Right cardiac atrium (tissue), 5 donors: ENCODE data around the gene LTV1. TPM values are rescaled to one million over a fixed set of nuclear protein-coding genes. Genes with fewer than 3 reads are reported as not detected.
"Not testable (repeated sequence)": the region's sequence is repeated elsewhere in the genome, so short reads cannot be mapped to it uniquely, and the experiment has no call there.

Experiments
- ATAC-seq, 2 donors: fragments of 200-7000 bp; cut with Tn5 transposase; one replicate each; pipeline versions ENCODE4 v1.8.0 to v1.9.1; 2020; ENCODE audit warnings: moderate library complexity in 2 of 2, mild to moderate bottlenecking in 1 of 2
- DNase-seq, 3 donors: peaks; one replicate each; pipeline ENCODE4 v3.0.0-alpha.2; 2020
- H3K27ac ChIP-seq: one replicate; pipeline ENCODE4 v1.5.1; 2013; ENCODE audit warnings: mild to moderate bottlenecking, low read length, control low read depth, moderate library complexity
- H3K27me3 ChIP-seq: one replicate; pipeline ENCODE4 v1.6.1; 2013; ENCODE audit not compliant: control insufficient read depth, insufficient read depth
- H3K4me1 ChIP-seq: one replicate; pipeline ENCODE4 v1.6.1; 2013; ENCODE audit warnings: low read length; ENCODE audit not compliant: control insufficient read depth, insufficient read depth
- H3K4me3 ChIP-seq: one replicate; pipeline ENCODE4 v1.5.1; 2013; ENCODE audit warnings: low read length, control low read depth
- H3K9me3 ChIP-seq: one replicate; pipeline ENCODE4 v1.6.1; 2013; ENCODE audit warnings: low read length; ENCODE audit not compliant: control insufficient read depth
- WGBS: extraction: QIAGEN DNeasy Blood & Tissue Kit; methylation state at CpG from one replicate; pipeline ENCODE4 v1.1.7; 2013; 5-methylcytosine and 5-hydroxymethylcytosine counted together
- intact Hi-C, 4 donors: fragments of 100-400 bp; cut with DNase I; formaldehyde crosslinking; loops; one replicate each; pipeline versions ENCODE4 v1.11.0 to v1.14.0; 2022 to 2023
- polyA plus RNA-seq: library from polyadenylated mRNA; stranded (reverse); fragments of 200-250 nt; gene quantifications from one replicate; pipeline ENCODE4 v1.2.3, GENCODE V29; 2013
- total RNA-seq, 4 donors: library from RNA; stranded (reverse); fragmentation: NEBNext Ultra II Directional; extraction: Animal tissue kit (Norgen Biotek cat#: 25700); gene quantifications; one replicate each; pipeline ENCODE4 v1.2.1, GENCODE V29; 2021
- donor health status: healthy with polysubstance abuse.
- donor health status: DM: no; HTN: yes; CAD: no.
- donor health status: DM: no; HTN: no; CAD: no.
- donor health status: DM: no; HTN: yes; CAD: no; lungs with severe emphysema.
- donor health status: DM: yes; HTN: yes; CAD: no.

The LTV1 gene
- total and polyA plus RNA-seq, 5 donors = 12.5 to 16.0 (median 12.8) TPM

DNA sequence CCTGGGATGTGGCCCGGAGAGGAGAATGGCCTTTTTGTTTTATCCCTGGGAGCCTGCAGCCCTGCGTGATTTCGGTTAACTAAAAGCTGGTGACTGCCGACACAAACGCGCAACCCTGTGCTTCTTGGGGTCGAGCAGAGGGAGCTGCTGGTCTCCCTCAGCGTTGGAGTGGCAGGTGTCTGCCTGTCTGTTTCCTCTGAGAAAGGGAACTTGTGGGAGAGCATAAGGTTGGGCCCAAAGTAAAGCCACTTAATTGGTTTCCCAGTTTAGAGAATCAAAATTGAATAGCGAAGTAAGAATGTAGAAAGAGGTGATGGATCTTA lies 500 bp downstream of the LTV1 start:
- peak overlapping the region; percentile 69 for H3K27ac ChIP-seq
- H3K4me1 ChIP-seq = peaks cover 2% of the 10 kb centered on the region
- H3K27me3 ChIP-seq = no peaks in the 10 kb centered on the region
- peak overlapping the region; percentile 80 for H3K4me3 ChIP-seq
- H3K9me3 ChIP-seq = no peaks in the 10 kb centered on the region
- WGBS = 1% methylated on average over 9 of the region's 9 CpGs
- intact Hi-C loops = loop anchor here in 3 of 4 donors (5.0 to 10.0 kb wide), 6 partner anchors 166 to 269 kb away; partner anchors contain the start of gene PHACTR2 (in 2 of the 3)
- DNase-seq (no peak), ATAC-seq (no peak)

GRCh38 chr6:143844006-143844405 lies 868 bp downstream of the LTV1 start:
- DNase-seq (no peak), ATAC-seq (no peak)
- Histone ChIP-seq H3K4me3 (peak overlapping the region; percentile 80), H3K4me1 (peaks cover 2% of the 10 kb centered on the region), H3K27ac (no peak overlapping the region), H3K27me3 (no peaks in the 10 kb centered on the region), H3K9me3 (no peaks in the 10 kb centered on the region)
- intact Hi-C loops = loop anchor here in 3 of 4 donors (5.0 to 10.0 kb wide), 6 partner anchors 167 to 269 kb away; partner anchors contain the start of gene PHACTR2 (in 2 of the 3)
- WGBS = 10% methylated on average over 4 of the region's 4 CpGs

- Histone ChIP-seq H3K4me3 (no peak overlapping the region), H3K9me3 (no peaks in the 10 kb centered on the region), H3K27ac (no peak overlapping the region), H3K27me3 (no peaks in the 10 kb centered on the region), H3K4me1 (peaks cover 2% of the 10 kb centered on the region)
- no peak for DNase-seq
- no peak for ATAC-seq
- WGBS = 87% methylated on average over 5 of the region's 5 CpGs
- intact Hi-C loops = loop anchor here in 2 of 4 donors (10.0 kb wide), 4 partner anchors 170 to 270 kb away; partner anchors contain the start of gene PHACTR2 (in 1 of the 2)
Measured at GRCh38 chr6:143845033-143845432, 1.9 kb downstream of the LTV1 start.

GRCh38 chr6:143851706-143852105 lies 8.6 kb downstream of the LTV1 start:
- over 99% methylated on average over 3 of the region's 3 CpGs for WGBS
- not testable (repeated sequence) for ATAC-seq

DNA sequence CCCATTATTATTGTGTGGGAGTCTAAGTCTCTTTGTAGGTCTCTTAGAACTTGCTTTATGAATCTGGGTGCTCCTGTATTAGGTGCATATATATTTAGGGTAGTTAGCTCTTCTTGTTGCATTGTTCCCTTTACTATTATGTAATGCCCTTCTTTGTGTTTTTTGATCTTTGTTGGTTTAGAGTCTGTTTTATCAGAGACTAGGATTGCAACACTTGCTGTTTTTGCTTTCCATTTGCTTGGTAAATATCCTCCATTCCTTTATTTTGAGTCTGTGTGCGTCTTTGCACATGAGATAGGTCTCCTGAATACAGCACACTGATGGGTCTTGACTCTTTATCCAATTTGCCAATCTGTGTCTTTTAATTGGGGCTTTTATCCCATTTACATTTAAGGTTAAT lies 11.9 kb downstream of the LTV1 start:
- H3K4me3 ChIP-seq, H3K27ac ChIP-seq, H3K27me3 ChIP-seq, H3K4me1 ChIP-seq, ATAC-seq, DNase-seq, intact Hi-C loops, H3K9me3 ChIP-seq: not testable (repeated sequence)
- 98% methylated on average over 1 of the region's 1 CpG for WGBS

More at GRCh38 chr6:143851706-143852105, 8.6 kb downstream of the LTV1 start:
- H3K27me3 ChIP-seq, H3K4me1 ChIP-seq, H3K27ac ChIP-seq, H3K4me3 ChIP-seq, DNase-seq, H3K9me3 ChIP-seq, intact Hi-C loops: not testable (repeated sequence)

DNA sequence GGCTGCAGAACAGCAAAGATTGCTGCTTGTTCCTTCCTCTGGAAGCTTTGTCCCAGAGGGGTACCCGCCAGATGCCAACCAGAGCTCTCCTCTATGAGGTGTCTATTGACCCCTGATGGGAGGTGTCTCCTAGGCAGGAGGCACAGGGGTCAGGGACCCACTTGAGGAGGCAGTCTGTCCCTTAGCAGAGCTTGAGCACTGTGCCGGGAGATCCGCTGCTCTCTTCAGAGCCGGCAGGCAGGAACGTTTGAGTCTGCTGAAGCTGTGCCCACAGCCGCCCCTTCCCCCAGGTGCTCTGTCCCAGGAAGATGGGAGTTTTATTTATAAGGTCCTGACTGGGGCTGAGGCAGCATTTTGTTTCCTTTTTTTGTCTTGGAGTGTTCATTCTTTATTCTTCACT lies 13.6 kb downstream of the LTV1 start:
- H3K4me3 ChIP-seq, H3K4me1 ChIP-seq, ATAC-seq, DNase-seq, H3K27me3 ChIP-seq, H3K9me3 ChIP-seq, intact Hi-C loops, H3K27ac ChIP-seq: not testable (repeated sequence)
- 95% methylated on average over 6 of the region's 6 CpGs for WGBS

GRCh38 chr6:143857651-143858050 lies 14.5 kb downstream of the LTV1 start:
- no peaks in the 10 kb centered on the region for H3K27me3 ChIP-seq
- intact Hi-C loops = no loop called here
- no peak overlapping the region for H3K27ac ChIP-seq
- 97% methylated on average over 5 of the region's 5 CpGs for WGBS
- H3K9me3 ChIP-seq = no peaks in the 10 kb centered on the region
- ATAC-seq (no peak), DNase-seq (no peak)
- no peaks in the 10 kb centered on the region for H3K4me1 ChIP-seq
- no peak overlapping the region for H3K4me3 ChIP-seq

DNA sequence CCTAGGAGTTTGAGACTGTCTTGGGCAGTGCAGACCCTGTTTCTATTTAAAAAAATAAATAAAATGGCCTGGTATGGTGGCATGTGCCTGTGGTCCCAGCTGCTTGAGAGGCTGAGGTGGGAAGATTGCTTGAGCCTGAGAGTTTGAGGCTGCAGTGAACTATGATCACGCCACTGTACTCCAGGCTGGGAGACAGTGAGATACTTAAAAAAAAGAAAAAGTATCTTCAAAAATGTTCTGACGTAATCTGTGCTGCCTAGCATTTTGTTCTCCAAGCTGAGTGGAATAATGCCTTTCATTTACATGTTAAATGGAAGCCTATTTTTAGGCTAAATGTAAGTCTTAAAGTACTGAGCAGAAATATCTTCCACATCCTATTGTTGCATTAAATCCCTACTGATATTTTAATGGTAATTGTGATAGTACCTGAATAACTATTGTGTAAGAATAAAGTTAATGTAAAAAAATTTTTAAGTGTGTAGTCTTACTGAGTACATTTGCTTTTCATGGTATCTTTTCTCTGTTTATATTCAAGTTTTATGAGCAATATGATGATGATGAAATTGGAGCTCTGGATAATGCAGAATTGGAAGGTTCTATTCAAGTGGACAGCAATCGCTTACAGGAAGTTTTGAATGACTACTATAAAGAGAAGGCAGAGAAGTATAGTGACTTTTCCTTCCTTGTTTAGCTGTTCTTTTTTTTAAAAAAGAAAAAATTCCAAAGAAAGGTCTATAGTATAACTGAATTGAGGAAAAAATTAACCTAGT lies 16.9 kb downstream of the LTV1 start:
- H3K4me3 ChIP-seq = no peak overlapping the region
- 97% methylated on average over 3 of the region's 3 CpGs for WGBS
- DNase-seq (no peak), ATAC-seq (no peak)
- intact Hi-C loops = no loop called here
- H3K27me3 ChIP-seq = no peaks in the 10 kb centered on the region
- H3K27ac ChIP-seq = no peak overlapping the region
- no peaks in the 10 kb centered on the region for H3K4me1 ChIP-seq
- no peaks in the 10 kb centered on the region for H3K9me3 ChIP-seq

- intact Hi-C loops = no loop called here
- no peaks in the 10 kb centered on the region for H3K27me3 ChIP-seq
- no peaks in the 10 kb centered on the region for H3K4me1 ChIP-seq
- no peak overlapping the region for H3K4me3 ChIP-seq
- DNase-seq = no peak
- WGBS = 94% methylated on average over 2 of the region's 2 CpGs
- ATAC-seq = no peak
- no peaks in the 10 kb centered on the region for H3K9me3 ChIP-seq
- no peak overlapping the region for H3K27ac ChIP-seq
Measured at GRCh38 chr6:143863771-143864170, 20.6 kb downstream of the LTV1 start.

DNA sequence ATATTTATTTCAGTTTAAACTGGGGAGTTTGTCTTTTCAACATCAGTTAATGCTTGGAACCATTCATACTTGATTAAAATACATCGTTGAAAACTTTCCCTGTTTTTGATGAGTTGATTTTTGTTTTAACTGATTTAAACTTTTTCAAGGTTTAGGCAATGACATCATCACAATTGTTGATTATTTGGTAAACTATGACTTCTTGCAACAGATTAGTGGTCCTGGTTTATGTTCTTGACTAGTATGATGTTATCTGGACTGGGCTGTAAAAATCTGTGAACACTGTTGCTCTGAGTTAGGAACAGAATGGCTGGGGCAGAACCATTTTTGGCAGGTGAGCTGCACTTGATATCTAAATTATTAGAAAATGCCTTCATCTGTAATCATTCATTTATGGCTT lies 21.1 kb downstream of the LTV1 start, which contains the start of gene ZC2HC1B:
ZC2HC1B (plus strand) TSS at position 241 of the 400 bp plus-strand sequence; CDS start at position 307, 66 bp downstream.
- H3K9me3 ChIP-seq = no peaks in the 10 kb centered on the region
- no peak for ATAC-seq
- H3K4me1 ChIP-seq = no peaks in the 10 kb centered on the region
- no peaks in the 10 kb centered on the region for H3K27me3 ChIP-seq
- no peak within 1 kb of the TSS for H3K4me3 ChIP-seq
- DNase-seq = no peak
- 92% methylated on average over 1 of the region's 1 CpG for WGBS
- no peak within 1 kb of the TSS for H3K27ac ChIP-seq
- intact Hi-C loops = no loop called here

- no peak overlapping the region for H3K27ac ChIP-seq
- no peaks in the 10 kb centered on the region for H3K4me1 ChIP-seq
- intact Hi-C loops = no loop called here
- H3K9me3 ChIP-seq = no peaks in the 10 kb centered on the region
- no peak for ATAC-seq
- no peak overlapping the region for H3K4me3 ChIP-seq
- no peaks in the 10 kb centered on the region for H3K27me3 ChIP-seq
- no peak for DNase-seq
Measured at GRCh38 chr6:143867236-143867635, 24.1 kb downstream of the LTV1 start.
